ENCODE data around the gene SLC25A45.

SLC25A45 gene

DNA sequence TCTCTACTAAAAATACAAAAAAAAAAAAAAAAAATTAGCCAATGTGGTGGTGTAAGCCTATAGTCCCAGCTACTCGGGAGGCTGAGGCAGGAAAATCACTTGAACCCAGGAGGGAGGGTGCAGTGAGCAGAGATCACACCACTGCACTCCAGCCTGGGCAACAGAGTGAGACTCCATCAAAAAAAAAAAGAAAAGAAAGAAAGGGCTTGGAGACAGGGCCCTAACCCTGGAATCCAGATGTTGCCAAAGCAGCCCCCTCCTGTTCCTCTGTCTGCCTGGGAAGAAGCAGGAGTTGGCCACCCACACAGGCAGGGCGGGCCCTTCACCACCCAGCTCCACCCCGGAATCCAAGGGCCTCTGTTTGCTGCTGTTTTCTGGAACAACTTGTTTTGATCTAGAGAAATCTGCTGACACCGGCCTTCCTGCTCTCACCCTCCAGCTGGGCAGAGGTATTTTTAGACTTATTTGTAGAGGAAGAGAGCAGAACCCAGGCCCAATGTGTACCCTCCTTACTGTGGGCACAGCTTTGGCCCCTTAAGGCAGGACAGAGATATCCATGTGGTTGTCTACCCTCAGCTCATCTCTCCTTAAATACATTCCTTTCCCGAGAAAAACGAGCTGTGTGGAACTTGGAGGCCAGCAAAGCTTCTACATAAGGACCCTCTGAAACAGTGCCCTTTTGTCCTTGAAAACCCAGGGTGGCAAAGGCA, 37.5 kb upstream of the SLC25A45 start:
- peak; percentile 95 for DNase-seq (ENCODE audit: low read depth)
- H3K36me3 ChIP-seq (ENCODE audit: control insufficient read depth, insufficient read depth, low read length, severe bottlenecking), result peaks cover 9% of the 10 kb centered on the region
- H3K9me3 ChIP-seq (ENCODE audit: control insufficient read depth, low read length), result no peaks in the 10 kb centered on the region
- peak overlapping the region; percentile 78 for H3K4me3 ChIP-seq (ENCODE audit: low read length)
- peaks cover 50% of the 10 kb centered on the region for H3K4me1 ChIP-seq (ENCODE audit: control insufficient read depth, insufficient read depth, low read length)
- peak overlapping the region; percentile 99 for H3K9ac ChIP-seq (ENCODE audit: low read length)
- no peaks in the 10 kb centered on the region for H3K27me3 ChIP-seq (replicated peaks; ENCODE audit: control insufficient read depth, insufficient read depth, low read length)

GRCh38 chr11:65419460-65419771, 37.0 kb upstream of the SLC25A45 start:
- Histone ChIP-seq H3K4me1 (ENCODE audit: control insufficient read depth, insufficient read depth, low read length) (peaks cover 54% of the 10 kb centered on the region), H3K9me3 (ENCODE audit: control insufficient read depth, low read length) (no peaks in the 10 kb centered on the region), H3K36me3 (ENCODE audit: control insufficient read depth, insufficient read depth, low read length, severe bottlenecking) (peaks cover 4% of the 10 kb centered on the region), H3K9ac (ENCODE audit: low read length) (peak overlapping the region; percentile 99), H3K4me3 (ENCODE audit: low read length) (peak overlapping the region; percentile 78), H3K27me3 (replicated peaks; ENCODE audit: control insufficient read depth, insufficient read depth, low read length) (no peaks in the 10 kb centered on the region)
- DNase-seq (ENCODE audit: low read depth), result no peak

DNA sequence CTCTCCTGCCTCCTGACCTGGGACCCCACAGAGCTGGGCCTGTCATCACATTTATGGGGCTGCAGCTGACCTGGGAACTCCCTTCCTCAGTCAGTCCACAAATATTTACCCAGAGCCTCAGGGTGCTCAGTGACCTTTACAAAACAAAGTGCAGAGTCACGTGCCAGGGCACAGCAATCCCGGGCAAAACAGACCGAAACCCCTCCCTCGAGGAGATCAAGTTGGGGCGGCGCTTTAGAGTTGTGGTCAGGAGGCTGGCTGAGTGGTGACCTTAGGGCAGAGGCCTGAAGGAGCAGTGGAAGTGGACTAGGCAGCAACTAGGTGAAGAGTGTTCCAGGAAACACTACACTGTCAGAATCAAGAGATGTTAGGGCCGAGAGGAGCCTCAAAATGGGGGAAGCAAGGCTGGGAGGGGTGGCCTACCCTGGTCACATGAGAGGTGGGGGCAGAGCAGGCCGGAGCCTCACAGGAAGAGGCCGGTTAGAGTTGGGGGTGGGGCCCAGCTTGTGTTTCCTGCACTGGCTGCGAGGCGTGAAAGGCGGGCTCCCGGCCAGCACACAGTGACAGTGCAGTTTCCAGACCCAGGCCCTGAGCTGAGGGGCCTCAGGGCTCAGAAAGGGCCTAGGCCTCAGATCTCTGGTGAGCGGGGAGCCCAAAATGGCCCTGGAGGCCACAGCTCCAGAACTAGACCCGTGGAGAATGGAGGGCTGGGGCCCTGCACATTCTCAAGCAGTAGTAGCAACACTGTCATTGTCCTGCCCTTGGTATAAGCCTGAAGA, 36.4 kb upstream of the SLC25A45 start:
- peak overlapping the region; percentile 79 for H3K4me3 ChIP-seq (ENCODE audit: low read length)
- H3K9ac ChIP-seq (ENCODE audit: low read length), result peak overlapping the region; percentile 99
- no peaks in the 10 kb centered on the region for H3K27me3 ChIP-seq (replicated peaks; ENCODE audit: control insufficient read depth, insufficient read depth, low read length)
- peak; percentile 95 for DNase-seq (ENCODE audit: low read depth)
- H3K9me3 ChIP-seq (ENCODE audit: control insufficient read depth, low read length), result no peaks in the 10 kb centered on the region
- H3K36me3 ChIP-seq (ENCODE audit: control insufficient read depth, insufficient read depth, low read length, severe bottlenecking), result peaks cover 2% of the 10 kb centered on the region
- peaks cover 54% of the 10 kb centered on the region for H3K4me1 ChIP-seq (ENCODE audit: control insufficient read depth, insufficient read depth, low read length)

DNA sequence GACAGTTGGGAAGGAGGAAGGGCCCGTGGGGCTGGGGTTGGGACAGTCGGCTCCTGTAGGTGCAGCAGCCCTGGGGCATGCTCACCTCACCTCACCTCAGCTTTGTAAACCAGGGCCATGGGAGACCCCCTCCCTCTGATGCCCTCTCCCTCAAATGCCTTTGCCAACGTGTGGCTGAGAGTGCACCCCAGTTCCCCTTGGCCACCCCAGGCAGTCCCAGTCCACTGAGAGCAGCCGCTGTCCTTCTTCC, 35.9 kb upstream of the SLC25A45 start:
- no peaks in the 10 kb centered on the region for H3K9me3 ChIP-seq (ENCODE audit: control insufficient read depth, low read length)
- H3K4me1 ChIP-seq (ENCODE audit: control insufficient read depth, insufficient read depth, low read length), result peaks cover 57% of the 10 kb centered on the region
- H3K36me3 ChIP-seq (ENCODE audit: control insufficient read depth, insufficient read depth, low read length, severe bottlenecking), result peaks cover 7% of the 10 kb centered on the region
- DNase-seq (ENCODE audit: low read depth), result no peak
- H3K4me3 ChIP-seq (ENCODE audit: low read length), result peak overlapping the region; percentile 79
- H3K9ac ChIP-seq (ENCODE audit: low read length), result peak overlapping the region; percentile 99
- no peaks in the 10 kb centered on the region for H3K27me3 ChIP-seq (replicated peaks; ENCODE audit: control insufficient read depth, insufficient read depth, low read length)

- Histone ChIP-seq H3K36me3 (ENCODE audit: control insufficient read depth, insufficient read depth, low read length, severe bottlenecking) (peaks cover 10% of the 10 kb centered on the region), H3K9me3 (ENCODE audit: control insufficient read depth, low read length) (no peaks in the 10 kb centered on the region), H3K4me1 (ENCODE audit: control insufficient read depth, insufficient read depth, low read length) (peaks cover 57% of the 10 kb centered on the region), H3K4me3 (ENCODE audit: low read length) (peak overlapping the region; percentile 79), H3K27me3 (replicated peaks; ENCODE audit: control insufficient read depth, insufficient read depth, low read length) (no peaks in the 10 kb centered on the region), H3K9ac (ENCODE audit: low read length) (peak overlapping the region; percentile 99)
- DNase-seq (ENCODE audit: low read depth), result peak; percentile 21
These were observed 35.4 kb upstream of the SLC25A45 start for GRCh38 chr11:65417702-65418430.

DNA sequence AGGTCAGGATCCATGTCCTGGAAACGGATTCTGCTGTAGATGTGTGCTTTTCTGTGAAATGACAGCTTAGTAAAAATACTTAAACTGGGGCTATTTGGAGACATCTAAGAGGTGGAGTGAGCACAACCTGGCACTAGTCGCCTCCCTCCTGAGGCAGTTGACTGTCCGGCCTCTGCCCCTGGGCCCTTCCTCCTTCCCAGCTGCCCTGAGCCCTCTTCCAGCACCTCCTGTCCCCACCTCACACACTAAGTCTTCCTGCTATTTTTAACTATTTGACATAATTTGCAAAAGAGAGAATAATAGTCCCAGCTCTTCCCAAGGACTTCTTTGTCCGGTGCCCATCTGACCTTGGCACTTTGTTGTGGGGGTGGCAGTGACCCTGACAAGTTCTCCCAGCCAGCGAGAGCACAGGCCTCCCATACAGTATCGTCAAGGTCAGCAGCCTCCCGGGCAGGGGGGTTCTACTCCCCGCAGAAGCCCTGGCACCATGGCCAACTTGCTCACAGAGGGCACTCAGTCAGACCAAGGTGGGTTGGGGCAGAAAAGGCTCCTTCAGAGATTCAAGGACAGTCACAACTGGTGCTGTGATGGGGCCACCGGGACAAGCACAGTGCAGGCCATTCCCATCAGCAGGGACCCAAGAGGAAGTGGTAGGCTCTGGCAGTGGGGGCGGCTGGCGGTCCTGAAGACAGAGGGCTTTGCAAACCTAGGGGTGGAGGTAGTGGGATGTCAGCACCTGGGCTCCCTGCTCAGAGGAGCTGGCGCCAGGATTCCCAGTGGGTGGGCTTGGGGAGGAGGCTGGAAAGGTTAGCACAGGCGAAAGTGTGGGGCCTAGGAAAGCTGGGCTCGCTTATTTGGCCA, 34.6 kb upstream of the SLC25A45 start:
- peaks cover 64% of the 10 kb centered on the region for H3K4me1 ChIP-seq (ENCODE audit: control insufficient read depth, insufficient read depth, low read length)
- H3K9me3 ChIP-seq (ENCODE audit: control insufficient read depth, low read length), result no peaks in the 10 kb centered on the region
- peak overlapping the region; percentile 99 for H3K9ac ChIP-seq (ENCODE audit: low read length)
- peak; percentile 21 for DNase-seq (ENCODE audit: low read depth)
- peaks cover 17% of the 10 kb centered on the region for H3K36me3 ChIP-seq (ENCODE audit: control insufficient read depth, insufficient read depth, low read length, severe bottlenecking)
- H3K27me3 ChIP-seq (replicated peaks; ENCODE audit: control insufficient read depth, insufficient read depth, low read length), result no peaks in the 10 kb centered on the region
- peak overlapping the region; percentile 79 for H3K4me3 ChIP-seq (ENCODE audit: low read length)

- no peaks in the 10 kb centered on the region for H3K9me3 ChIP-seq (ENCODE audit: control insufficient read depth, low read length)
- H3K36me3 ChIP-seq (ENCODE audit: control insufficient read depth, insufficient read depth, low read length, severe bottlenecking), result peaks cover 24% of the 10 kb centered on the region
- peak overlapping the region; percentile 79 for H3K4me3 ChIP-seq (ENCODE audit: low read length)
- H3K27me3 ChIP-seq (replicated peaks; ENCODE audit: control insufficient read depth, insufficient read depth, low read length), result no peaks in the 10 kb centered on the region
- peak overlapping the region; percentile 99 for H3K9ac ChIP-seq (ENCODE audit: low read length)
- peaks cover 64% of the 10 kb centered on the region for H3K4me1 ChIP-seq (ENCODE audit: control insufficient read depth, insufficient read depth, low read length)
- DNase-seq (ENCODE audit: low read depth), result peak; percentile 94
These were observed 33.9 kb upstream of the SLC25A45 start for GRCh38 chr11:65416341-65416824.

GRCh38 chr11:65415499-65416340, 33.3 kb upstream of the SLC25A45 start:
- peaks cover 30% of the 10 kb centered on the region for H3K36me3 ChIP-seq (ENCODE audit: control insufficient read depth, insufficient read depth, low read length, severe bottlenecking)
- H3K4me3 ChIP-seq (ENCODE audit: low read length), result peak overlapping the region; percentile 79
- H3K9ac ChIP-seq (ENCODE audit: low read length), result peak overlapping the region; percentile 99
- peaks cover 62% of the 10 kb centered on the region for H3K4me1 ChIP-seq (ENCODE audit: control insufficient read depth, insufficient read depth, low read length)
- no peaks in the 10 kb centered on the region for H3K9me3 ChIP-seq (ENCODE audit: control insufficient read depth, low read length)
- no peaks in the 10 kb centered on the region for H3K27me3 ChIP-seq (replicated peaks; ENCODE audit: control insufficient read depth, insufficient read depth, low read length)
- no peak for DNase-seq (ENCODE audit: low read depth)

DNA sequence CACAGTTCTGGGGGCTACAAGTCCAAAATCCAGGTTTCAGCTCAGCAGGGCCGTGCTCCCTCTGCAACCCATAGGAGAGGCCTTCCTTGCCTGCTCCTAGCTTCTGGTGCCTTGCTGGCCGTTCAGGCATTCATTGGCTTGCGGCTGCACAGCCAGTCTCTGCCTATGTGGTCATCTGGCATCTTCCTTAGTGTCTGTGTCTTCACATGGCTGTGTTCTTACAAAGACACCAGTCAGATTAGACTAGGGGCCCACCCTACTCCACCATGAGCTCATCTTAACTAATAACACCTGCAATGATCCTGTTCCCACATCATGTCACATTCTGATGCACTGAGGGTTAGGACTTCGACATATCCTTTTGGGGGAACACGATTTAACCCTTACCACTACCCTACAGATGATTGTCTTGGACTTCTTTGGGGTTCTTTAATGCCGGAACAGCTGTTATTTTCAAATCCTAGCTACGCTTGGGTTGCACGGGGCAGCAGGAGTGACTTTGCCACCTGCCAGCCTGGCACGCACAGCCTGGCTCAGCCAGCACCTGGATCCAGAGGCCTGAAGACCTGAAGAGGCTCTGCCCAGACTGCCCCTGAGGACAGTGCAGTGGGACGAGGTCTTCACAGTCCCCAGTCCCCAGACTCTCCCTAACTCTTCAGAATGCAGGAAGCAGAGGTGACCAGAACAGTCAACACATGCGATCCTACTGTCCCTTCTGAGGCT, 32.5 kb upstream of the SLC25A45 start:
- H3K9ac ChIP-seq (ENCODE audit: low read length), result peak overlapping the region; percentile 99
- no peaks in the 10 kb centered on the region for H3K27me3 ChIP-seq (replicated peaks; ENCODE audit: control insufficient read depth, insufficient read depth, low read length)
- no peak overlapping the region for H3K4me3 ChIP-seq (ENCODE audit: low read length)
- peaks cover 54% of the 10 kb centered on the region for H3K4me1 ChIP-seq (ENCODE audit: control insufficient read depth, insufficient read depth, low read length)
- DNase-seq (ENCODE audit: low read depth), result peak; percentile 4
- H3K36me3 ChIP-seq (ENCODE audit: control insufficient read depth, insufficient read depth, low read length, severe bottlenecking), result peaks cover 33% of the 10 kb centered on the region
- H3K9me3 ChIP-seq (ENCODE audit: control insufficient read depth, low read length), result no peaks in the 10 kb centered on the region

Measured in adipocyte (in vitro differentiated cells).